ENCODE measurements around the gene APOL3.
A peak's percentile ranks its signal among the peaks of the same experiment; 100 is the strongest.
"Not testable (repeated sequence)": the region's sequence is repeated elsewhere in the genome, so short reads cannot be mapped to it uniquely, and the experiment has no call there.

Gene APOL3

GRCh38 chr22:36124666-36125065 is 35.9 kb downstream of the APOL3 start:
- Histone ChIP-seq H3K4me2 (ENCODE audit: low read depth, low read length, poor library complexity, severe bottlenecking) (no peak overlapping the region), H3K9ac (ENCODE audit: low read depth, low read length, poor library complexity, severe bottlenecking) (no peak overlapping the region), H3F3A (ENCODE audit: low read depth) (0 out of 2 replicates have a peak, but pooled peaks cover 5% of the 10 kb centered on the region), H3K79me2 (ENCODE audit: insufficient read depth, low read length) (no peaks in the 10 kb centered on the region), H4K20me1 (ENCODE audit: insufficient read depth, low read length, poor library complexity, severe bottlenecking) (no peaks in the 10 kb centered on the region), H3K4me3 (ENCODE audit: low read length, poor library complexity, severe bottlenecking) (no peak overlapping the region), H3K4me1 (ENCODE audit: insufficient read depth, low read length, poor library complexity, severe bottlenecking) (no peaks in the 10 kb centered on the region), H3K9me3 (ENCODE audit: insufficient read depth, low read depth, low read length) (no peaks in the 10 kb centered on the region), H3K27me3 (ENCODE audit: insufficient read depth, low read length, poor library complexity, severe bottlenecking) (no peaks in the 10 kb centered on the region), H3K36me3 (ENCODE audit: insufficient read depth, low read length) (no peaks in the 10 kb centered on the region), H3K9me2 (replicated peaks; ENCODE audit: low read depth, low read length) (no peaks in the 10 kb centered on the region), H2AFZ (ENCODE audit: low read length) (peak overlapping the region; percentile 94; the same call in 1 of the 2 replicates)
- no peak for TF ChIP-seq EZH2phosphoT487 (IDR thresholded peaks at IDR 0.05; ENCODE audit: borderline replicate concordance)
- no peak for TF ChIP-seq CTCF (conservative IDR thresholded peaks at IDR 0.05; ENCODE audit: low read length)

GRCh38 chr22:36123673-36124630 is 36.6 kb downstream of the APOL3 start:
- Histone ChIP-seq H3K27me3 (ENCODE audit: insufficient read depth, low read length, poor library complexity, severe bottlenecking) (no peaks in the 10 kb centered on the region), H3K36me3 (ENCODE audit: insufficient read depth, low read length) (no peaks in the 10 kb centered on the region), H3K9ac (ENCODE audit: low read depth, low read length, poor library complexity, severe bottlenecking) (peak overlapping the region; percentile 59), H3K4me3 (ENCODE audit: low read length, poor library complexity, severe bottlenecking) (peak overlapping the region; percentile 48), H3K9me3 (ENCODE audit: insufficient read depth, low read depth, low read length) (no peaks in the 10 kb centered on the region), H3K79me2 (ENCODE audit: insufficient read depth, low read length) (no peaks in the 10 kb centered on the region), H3K4me1 (ENCODE audit: insufficient read depth, low read length, poor library complexity, severe bottlenecking) (no peaks in the 10 kb centered on the region), H3F3A (ENCODE audit: low read depth) (0 out of 2 replicates have a peak, but pooled peaks cover 5% of the 10 kb centered on the region), H3K4me2 (ENCODE audit: low read depth, low read length, poor library complexity, severe bottlenecking) (peak overlapping the region; percentile 51), H3K9me2 (replicated peaks; ENCODE audit: low read depth, low read length) (no peaks in the 10 kb centered on the region), H2AFZ (ENCODE audit: low read length) (peak overlapping the region; percentile 94), H4K20me1 (ENCODE audit: insufficient read depth, low read length, poor library complexity, severe bottlenecking) (no peaks in the 10 kb centered on the region)
- peak; percentile 95 for TF ChIP-seq CTCF (conservative IDR thresholded peaks at IDR 0.05; ENCODE audit: low read length)
- TF ChIP-seq EZH2phosphoT487 (IDR thresholded peaks at IDR 0.05; ENCODE audit: borderline replicate concordance): no peak

GRCh38 chr22:36120621-36121351 is 39.8 kb downstream of the APOL3 start:
- H3K4me2 ChIP-seq (ENCODE audit: low read depth, low read length, poor library complexity, severe bottlenecking); H4K20me1 ChIP-seq (ENCODE audit: insufficient read depth, low read length, poor library complexity, severe bottlenecking); H3K4me3 ChIP-seq (ENCODE audit: low read length, poor library complexity, severe bottlenecking); H3K9me2 ChIP-seq (replicated peaks; ENCODE audit: low read depth, low read length); H3F3A ChIP-seq (ENCODE audit: low read depth); H3K9ac ChIP-seq (ENCODE audit: low read depth, low read length, poor library complexity, severe bottlenecking); H3K27me3 ChIP-seq (ENCODE audit: insufficient read depth, low read length, poor library complexity, severe bottlenecking); H3K9me3 ChIP-seq (ENCODE audit: insufficient read depth, low read depth, low read length); H3K79me2 ChIP-seq (ENCODE audit: insufficient read depth, low read length); H3K36me3 ChIP-seq (ENCODE audit: insufficient read depth, low read length); H2AFZ ChIP-seq (ENCODE audit: low read length); H3K4me1 ChIP-seq (ENCODE audit: insufficient read depth, low read length, poor library complexity, severe bottlenecking): not testable (repeated sequence)
